Liver (tissue), 9 donors: ENCODE measurements around the gene C11orf68. TPM values are rescaled to one million over a fixed set of nuclear protein-coding genes. Genes with fewer than 3 reads are reported as not detected.

Experiments used
- DNase-seq: peaks from one replicate; pipeline ENCODE4 v3.0.0-alpha.2; 2017; ENCODE audit warnings: low spot score
- H3K27ac ChIP-seq, 2 donors: one replicate each; pipeline ENCODE4 v1.7.0; 2013; ENCODE audit warnings: inconsistent platforms in 2 of 2, low read length in 2 of 2, control low read depth in 1 of 2, low read depth in 1 of 2, mild to moderate bottlenecking in 1 of 2
- H3K27me3 ChIP-seq, 4 donors: one replicate each; pipeline versions ENCODE4 v1.6.1 to v1.7.0; 2013; ENCODE audit warnings: low read length in 3 of 4, inconsistent platforms in 1 of 4, mild to moderate bottlenecking in 1 of 4, moderate library complexity in 1 of 4; ENCODE audit not compliant: control insufficient read depth in 4 of 4, insufficient read depth in 4 of 4
- H3K36me3 ChIP-seq, 4 donors: one replicate each; pipeline versions ENCODE4 v1.6.1 to v1.7.0; 2013; ENCODE audit warnings: low read length in 3 of 4, mild to moderate bottlenecking in 3 of 4, low read depth in 1 of 4, moderate library complexity in 1 of 4; ENCODE audit not compliant: control insufficient read depth in 4 of 4, insufficient read depth in 3 of 4
- H3K4me1 ChIP-seq, 4 donors: one replicate each; pipeline versions ENCODE4 v1.6.1 to v1.7.0; 2013; ENCODE audit warnings: low read length in 3 of 4, mild to moderate bottlenecking in 3 of 4, moderate library complexity in 1 of 4; ENCODE audit not compliant: control insufficient read depth in 4 of 4, insufficient read depth in 4 of 4
- H3K4me3 ChIP-seq, 3 donors: one replicate each; pipeline versions ENCODE4 v1.6.1 to v1.7.0; 2013; ENCODE audit warnings: low read length in 3 of 3, control low read depth in 1 of 3, low read depth in 1 of 3, mild to moderate bottlenecking in 1 of 3
- H3K9ac ChIP-seq, 2 donors: one replicate each; pipeline ENCODE4 v1.7.0; 2013; ENCODE audit warnings: low read length in 2 of 2, mild to moderate bottlenecking in 2 of 2, moderate library complexity in 2 of 2, control low read depth in 1 of 2, low read depth in 1 of 2
- H3K9me3 ChIP-seq, 4 donors: one replicate each; pipeline versions ENCODE4 v1.6.1 to v1.7.0; 2013; ENCODE audit warnings: low read length in 3 of 4; ENCODE audit not compliant: control insufficient read depth in 4 of 4
- EGR1 ChIP-seq, 2 donors: IDR thresholded peaks; 2 replicates each; pipeline ENCODE4 v1.6.1; 2016 to 2018; ENCODE audit warnings: antibody characterized with exemption in 2 of 2, low read depth in 2 of 2
- FOXA1 ChIP-seq: IDR thresholded peaks from 2 replicates; pipeline ENCODE4 v1.6.1; 2016; ENCODE audit warnings: antibody characterized with exemption
- FOXA2 ChIP-seq: IDR thresholded peaks from 2 replicates; pipeline ENCODE4 v1.6.1; 2016; ENCODE audit warnings: antibody characterized with exemption
- HNF4A ChIP-seq, 2 donors: conservative IDR thresholded peaks; 2 replicates each; pipeline ENCODE4 v1.6.1; 2016; ENCODE audit warnings: antibody characterized with exemption in 2 of 2, mild to moderate bottlenecking in 2 of 2
- HNF4G ChIP-seq: IDR thresholded peaks from 2 replicates; pipeline ENCODE4 v1.6.1; 2016; ENCODE audit warnings: antibody characterized with exemption
- JUND ChIP-seq, 2 donors: IDR thresholded peaks; 2 replicates each; pipeline ENCODE4 v1.6.1; 2016; ENCODE audit warnings: antibody characterized with exemption in 2 of 2
- NR2F2 ChIP-seq: IDR thresholded peaks from 2 replicates; pipeline ENCODE4 v1.6.1; 2016; ENCODE audit warnings: antibody characterized with exemption
- RAD21 ChIP-seq, 2 donors: IDR thresholded peaks; 2 replicates each; pipeline ENCODE4 v1.6.1; 2016; ENCODE audit warnings: antibody characterized with exemption in 2 of 2, mild to moderate bottlenecking in 2 of 2
- SP1 ChIP-seq: IDR thresholded peaks from 2 replicates; pipeline ENCODE4 v1.6.1; 2018; ENCODE audit warnings: antibody characterized with exemption, mild to moderate bottlenecking
- TAF1 ChIP-seq: conservative IDR thresholded peaks from 2 replicates; pipeline ENCODE4 v1.6.1; 2016; ENCODE audit warnings: antibody characterized with exemption, mild to moderate bottlenecking
- YY1 ChIP-seq: IDR thresholded peaks from 2 replicates; pipeline ENCODE4 v1.6.1; 2016; ENCODE audit warnings: antibody characterized with exemption, mild to moderate bottlenecking
- WGBS: extraction: QIAGEN DNeasy Blood & Tissue Kit; methylation state at CpG from one replicate; pipeline ENCODE4 v1.1.7; 2013; 5-methylcytosine and 5-hydroxymethylcytosine counted together
- polyA plus RNA-seq, 2 donors: library from polyadenylated mRNA; stranded (reverse) in 1 of 2; unstranded in 1 of 2; fragments of 200-250 nt in 1 of 2; fragments of >200 nt in 1 of 2; fragmentation: Nextera tagmentation in 1 of 2; extraction: Ambion mirVana in 1 of 2; gene quantifications; one replicate each; pipeline versions ENCODE4 v1.2.1 to v1.2.3, GENCODE V29; 2013 to 2015
- total RNA-seq, 2 donors: library from RNA; depleted of rRNA; stranded (reverse); fragments of >200 nt; gene quantifications; one replicate each; pipeline ENCODE4 v1.2.3, GENCODE V29; 2014
- TF ChIP-seq, protein P1 (sequence below): IDR thresholded peaks from 2 replicates; pipeline ENCODE4 v1.6.1; 2016; ENCODE audit warnings: antibody characterized with exemption
- TF ChIP-seq, protein P2 (sequence below): fragments of 150-350 bp; IDR thresholded peaks from 2 replicates; pipeline ENCODE4 v1.5.1; 2017; ENCODE audit warnings: improper control_type of control experiment, low read depth, low read length; ENCODE audit not compliant: missing input control
- TF ChIP-seq, protein P3 (sequence below): IDR thresholded peaks from 2 replicates; pipeline ENCODE4 v1.6.1; 2016; ENCODE audit warnings: antibody characterized with exemption
- TF ChIP-seq, protein P4 (sequence below): IDR thresholded peaks from 2 replicates; pipeline ENCODE4 v1.6.1; 2016; ENCODE audit warnings: antibody characterized with exemption
- TF ChIP-seq, protein P5 (sequence below): IDR thresholded peaks from 2 replicates; pipeline ENCODE4 v1.6.1; 2016; ENCODE audit warnings: antibody characterized with exemption, mild to moderate bottlenecking
- donor health status: healthy.
- donor health status: healthy.
- donor health status: healthy.
- donor health status: healthy.
- donor health status: healthy.

The C11orf68 gene
- total and polyA plus RNA-seq, 4 donors = 4.4 to 15.4 (median 11.2) TPM

DNA sequence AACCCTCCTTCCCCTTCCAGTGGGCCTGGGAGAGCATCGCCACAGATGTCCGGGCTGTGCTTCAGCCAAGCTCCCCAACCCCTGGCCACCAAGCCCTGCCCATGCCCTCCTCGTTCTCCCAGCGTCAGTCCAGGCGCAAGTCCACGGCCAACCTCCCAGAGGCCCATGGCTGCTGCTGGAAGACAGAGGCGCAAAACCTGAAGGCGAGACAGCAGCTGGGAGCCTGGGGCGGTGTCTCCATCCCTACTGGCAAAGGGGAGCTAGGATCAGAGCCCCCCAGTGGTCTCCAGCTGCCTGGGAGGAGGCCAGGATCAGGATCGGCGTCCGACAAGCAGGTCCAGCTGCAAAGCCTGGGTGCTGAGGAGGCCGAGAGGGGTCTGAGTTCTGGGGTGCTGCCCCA lies 28.3 kb upstream of the C11orf68 start:
- no peak overlapping the region for H3K4me3 ChIP-seq
- no peaks in the 10 kb centered on the region for H3K36me3 ChIP-seq
- no peaks in the 10 kb centered on the region for H3K27me3 ChIP-seq
- peaks cover 2 to 9% (median 3%) of the 10 kb centered on the region in 4 donors for H3K4me1 ChIP-seq
- TF ChIP-seq, protein P1, sequence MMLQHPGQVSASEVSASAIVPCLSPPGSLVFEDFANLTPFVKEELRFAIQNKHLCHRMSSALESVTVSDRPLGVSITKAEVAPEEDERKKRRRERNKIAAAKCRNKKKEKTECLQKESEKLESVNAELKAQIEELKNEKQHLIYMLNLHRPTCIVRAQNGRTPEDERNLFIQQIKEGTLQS = no peak
- TF ChIP-seq EGR1 (IDR thresholded peaks at IDR 0.05; ENCODE audit: low read depth in 2 of 2) (no peak), FOXA1 (no peak), SP1 (no peak), NR2F2 (no peak), TAF1 (no peak), JUND (IDR thresholded peaks at IDR 0.05) (no peak), RAD21 (IDR thresholded peaks at IDR 0.05) (no peak), FOXA2 (no peak), YY1 (no peak), HNF4A (conservative IDR thresholded peaks at IDR 0.05) (no peak), HNF4G (no peak)
- TF ChIP-seq, protein P2, sequence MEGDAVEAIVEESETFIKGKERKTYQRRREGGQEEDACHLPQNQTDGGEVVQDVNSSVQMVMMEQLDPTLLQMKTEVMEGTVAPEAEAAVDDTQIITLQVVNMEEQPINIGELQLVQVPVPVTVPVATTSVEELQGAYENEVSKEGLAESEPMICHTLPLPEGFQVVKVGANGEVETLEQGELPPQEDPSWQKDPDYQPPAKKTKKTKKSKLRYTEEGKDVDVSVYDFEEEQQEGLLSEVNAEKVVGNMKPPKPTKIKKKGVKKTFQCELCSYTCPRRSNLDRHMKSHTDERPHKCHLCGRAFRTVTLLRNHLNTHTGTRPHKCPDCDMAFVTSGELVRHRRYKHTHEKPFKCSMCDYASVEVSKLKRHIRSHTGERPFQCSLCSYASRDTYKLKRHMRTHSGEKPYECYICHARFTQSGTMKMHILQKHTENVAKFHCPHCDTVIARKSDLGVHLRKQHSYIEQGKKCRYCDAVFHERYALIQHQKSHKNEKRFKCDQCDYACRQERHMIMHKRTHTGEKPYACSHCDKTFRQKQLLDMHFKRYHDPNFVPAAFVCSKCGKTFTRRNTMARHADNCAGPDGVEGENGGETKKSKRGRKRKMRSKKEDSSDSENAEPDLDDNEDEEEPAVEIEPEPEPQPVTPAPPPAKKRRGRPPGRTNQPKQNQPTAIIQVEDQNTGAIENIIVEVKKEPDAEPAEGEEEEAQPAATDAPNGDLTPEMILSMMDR = no peak
- TF ChIP-seq, protein P3, sequence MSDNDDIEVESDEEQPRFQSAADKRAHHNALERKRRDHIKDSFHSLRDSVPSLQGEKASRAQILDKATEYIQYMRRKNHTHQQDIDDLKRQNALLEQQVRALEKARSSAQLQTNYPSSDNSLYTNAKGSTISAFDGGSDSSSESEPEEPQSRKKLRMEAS = no peak
- TF ChIP-seq, protein P4, sequence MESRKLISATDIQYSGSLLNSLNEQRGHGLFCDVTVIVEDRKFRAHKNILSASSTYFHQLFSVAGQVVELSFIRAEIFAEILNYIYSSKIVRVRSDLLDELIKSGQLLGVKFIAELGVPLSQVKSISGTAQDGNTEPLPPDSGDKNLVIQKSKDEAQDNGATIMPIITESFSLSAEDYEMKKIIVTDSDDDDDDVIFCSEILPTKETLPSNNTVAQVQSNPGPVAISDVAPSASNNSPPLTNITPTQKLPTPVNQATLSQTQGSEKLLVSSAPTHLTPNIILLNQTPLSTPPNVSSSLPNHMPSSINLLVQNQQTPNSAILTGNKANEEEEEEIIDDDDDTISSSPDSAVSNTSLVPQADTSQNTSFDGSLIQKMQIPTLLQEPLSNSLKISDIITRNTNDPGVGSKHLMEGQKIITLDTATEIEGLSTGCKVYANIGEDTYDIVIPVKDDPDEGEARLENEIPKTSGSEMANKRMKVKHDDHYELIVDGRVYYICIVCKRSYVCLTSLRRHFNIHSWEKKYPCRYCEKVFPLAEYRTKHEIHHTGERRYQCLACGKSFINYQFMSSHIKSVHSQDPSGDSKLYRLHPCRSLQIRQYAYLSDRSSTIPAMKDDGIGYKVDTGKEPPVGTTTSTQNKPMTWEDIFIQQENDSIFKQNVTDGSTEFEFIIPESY = no peak
- TF ChIP-seq, protein P5, sequence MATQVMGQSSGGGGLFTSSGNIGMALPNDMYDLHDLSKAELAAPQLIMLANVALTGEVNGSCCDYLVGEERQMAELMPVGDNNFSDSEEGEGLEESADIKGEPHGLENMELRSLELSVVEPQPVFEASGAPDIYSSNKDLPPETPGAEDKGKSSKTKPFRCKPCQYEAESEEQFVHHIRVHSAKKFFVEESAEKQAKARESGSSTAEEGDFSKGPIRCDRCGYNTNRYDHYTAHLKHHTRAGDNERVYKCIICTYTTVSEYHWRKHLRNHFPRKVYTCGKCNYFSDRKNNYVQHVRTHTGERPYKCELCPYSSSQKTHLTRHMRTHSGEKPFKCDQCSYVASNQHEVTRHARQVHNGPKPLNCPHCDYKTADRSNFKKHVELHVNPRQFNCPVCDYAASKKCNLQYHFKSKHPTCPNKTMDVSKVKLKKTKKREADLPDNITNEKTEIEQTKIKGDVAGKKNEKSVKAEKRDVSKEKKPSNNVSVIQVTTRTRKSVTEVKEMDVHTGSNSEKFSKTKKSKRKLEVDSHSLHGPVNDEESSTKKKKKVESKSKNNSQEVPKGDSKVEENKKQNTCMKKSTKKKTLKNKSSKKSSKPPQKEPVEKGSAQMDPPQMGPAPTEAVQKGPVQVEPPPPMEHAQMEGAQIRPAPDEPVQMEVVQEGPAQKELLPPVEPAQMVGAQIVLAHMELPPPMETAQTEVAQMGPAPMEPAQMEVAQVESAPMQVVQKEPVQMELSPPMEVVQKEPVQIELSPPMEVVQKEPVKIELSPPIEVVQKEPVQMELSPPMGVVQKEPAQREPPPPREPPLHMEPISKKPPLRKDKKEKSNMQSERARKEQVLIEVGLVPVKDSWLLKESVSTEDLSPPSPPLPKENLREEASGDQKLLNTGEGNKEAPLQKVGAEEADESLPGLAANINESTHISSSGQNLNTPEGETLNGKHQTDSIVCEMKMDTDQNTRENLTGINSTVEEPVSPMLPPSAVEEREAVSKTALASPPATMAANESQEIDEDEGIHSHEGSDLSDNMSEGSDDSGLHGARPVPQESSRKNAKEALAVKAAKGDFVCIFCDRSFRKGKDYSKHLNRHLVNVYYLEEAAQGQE = no peak
- no peak for DNase-seq
- H3K9me3 ChIP-seq = no peaks in the 10 kb centered on the region
- no peak overlapping the region for H3K9ac ChIP-seq
- 82% methylated on average over 13 of the region's 13 CpGs for WGBS
- H3K27ac ChIP-seq = no peak overlapping the region

DNA sequence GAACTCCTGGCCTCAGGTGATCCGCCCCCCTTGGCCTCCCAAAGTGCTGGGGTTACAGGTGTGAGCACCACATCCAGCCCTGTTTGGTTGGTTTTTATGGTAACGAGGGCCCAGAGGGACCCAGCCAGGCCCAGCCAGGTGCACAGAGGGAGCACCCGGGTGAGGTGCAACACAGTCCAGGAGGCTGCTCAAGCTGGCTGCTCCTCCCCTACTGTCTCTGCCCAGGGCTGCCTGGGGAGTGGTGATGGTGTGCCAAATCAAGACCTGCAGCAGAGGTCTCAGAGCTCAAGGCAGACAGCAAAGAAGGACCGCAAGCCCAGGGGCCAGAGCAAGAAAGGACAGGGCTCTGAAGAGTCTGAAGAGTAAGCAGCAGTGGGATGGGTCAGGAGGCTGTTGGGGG lies 27.8 kb upstream of the C11orf68 start:
- Histone ChIP-seq H3K4me1 (peaks cover 0 to 4% (median 1%) of the 10 kb centered on the region in 4 donors), H3K27me3 (no peaks in the 10 kb centered on the region), H3K27ac (no peak overlapping the region), H3K4me3 (no peak overlapping the region), H3K36me3 (no peaks in the 10 kb centered on the region), H3K9me3 (no peaks in the 10 kb centered on the region), H3K9ac (no peak overlapping the region)
- DNase-seq = no peak
- TF ChIP-seq, protein P1 = no peak
- TF ChIP-seq, protein P2 = no peak
- TF ChIP-seq RAD21 (IDR thresholded peaks at IDR 0.05) = no peak
- 90% methylated on average over 4 of the region's 4 CpGs for WGBS
